CD4-positive, alpha-beta T cell treated with Interleukin-1 beta for 1 hour (primary cell): ENCODE data around the gene SFXN2.
"Not testable (repeated sequence)": the region's sequence is repeated elsewhere in the genome, so short reads cannot be mapped to it uniquely, and the experiment has no call there.

Experiments used
- DNase-seq, 2 donors: peaks; one replicate each; pipeline ENCODE4 v3.0.0-alpha.2; 2020 to 2022

SFXN2 gene

GRCh38 chr10:102714621-102715455 lies at the start of gene SFXN2:
Gene SFXN2 (plus strand): TSS chr10:102714636. CDS start chr10:102726637, 12,001 bp downstream.
- peak; percentile 36 to 44 for DNase-seq

GRCh38 chr10:102665904-102666509 lies 48.4 kb upstream of the SFXN2 start:
- DNase-seq, result no peak

- DNase-seq, result not testable (repeated sequence)
Observed at GRCh38 chr10:102667411-102667810, 47.0 kb upstream of the SFXN2 start.

- DNase-seq, result no peak
Observed at GRCh38 chr10:102668326-102669107, 45.9 kb upstream of the SFXN2 start.

GRCh38 chr10:102669206-102670064 lies 45.0 kb upstream of the SFXN2 start:
- peak in 1 of 2 donors; percentile 26 for DNase-seq

GRCh38 chr10:102670065-102670670 lies 44.3 kb upstream of the SFXN2 start:
- DNase-seq, result no peak

- no peak for DNase-seq
Observed at GRCh38 chr10:102670871-102671434, 43.5 kb upstream of the SFXN2 start.

- no peak for DNase-seq
Observed at GRCh38 chr10:102673236-102673818, 41.1 kb upstream of the SFXN2 start.

- peak; percentile 76 to 85 for DNase-seq
Observed at GRCh38 chr10:102673819-102674511, 40.5 kb upstream of the SFXN2 start.

- DNase-seq, result peak in 1 of 2 donors; percentile 34
Observed at GRCh38 chr10:102674566-102674965, 39.9 kb upstream of the SFXN2 start.

- DNase-seq, result no peak
Observed at GRCh38 chr10:102675011-102675665, 39.3 kb upstream of the SFXN2 start.

- peak in 1 of 2 donors; percentile 60 for DNase-seq
Observed at GRCh38 chr10:102675666-102676533, 38.5 kb upstream of the SFXN2 start.

- no peak for DNase-seq
Observed at GRCh38 chr10:102676534-102677315, 37.7 kb upstream of the SFXN2 start.

- no peak for DNase-seq
Observed at GRCh38 chr10:102677331-102678067, 36.9 kb upstream of the SFXN2 start.

GRCh38 chr10:102678068-102678400 lies 36.4 kb upstream of the SFXN2 start:
- DNase-seq, result no peak

GRCh38 chr10:102678842-102679289 lies 35.6 kb upstream of the SFXN2 start:
- peak in 1 of 2 donors; percentile 47 for DNase-seq

- DNase-seq, result no peak
Observed at GRCh38 chr10:102679596-102679995, 34.8 kb upstream of the SFXN2 start.
